Ovary (tissue), 9 donors: Measurements from ENCODE around the gene CHRNA3. TPM values are rescaled to one million over a fixed set of nuclear protein-coding genes. Genes with fewer than 3 reads are reported as not detected.

Experiments
- DNase-seq, 5 donors: peaks; one replicate each; pipeline ENCODE4 v3.0.0-alpha.2; 2019 to 2020
- H3K27ac ChIP-seq, 2 donors: fragments of 200-600 bp; one replicate each; pipeline versions ENCODE4 v1.5.1 to v1.8.0; 2019 to 2022
- H3K27me3 ChIP-seq: fragments of 200-600 bp; one replicate; pipeline ENCODE4 v1.8.0; 2022
- H3K36me3 ChIP-seq: fragments of 200-600 bp; sonication (generic); one replicate; pipeline ENCODE4 v1.5.1; 2019
- H3K4me1 ChIP-seq: one replicate; pipeline ENCODE4 v1.8.1; 2013; ENCODE audit warnings: mild to moderate bottlenecking, moderate library complexity; ENCODE audit not compliant: insufficient read depth
- H3K4me3 ChIP-seq: fragments of 200-600 bp; sonication (generic); one replicate; pipeline ENCODE4 v1.5.1; 2017
- H3K9me3 ChIP-seq, 2 donors: fragments of 200-600 bp in 1 of 2; sonication (generic) in 1 of 2; one replicate each; pipeline versions ENCODE4 v1.5.1 to v1.8.1; 2013 to 2019; ENCODE audit warnings: mild to moderate bottlenecking in 1 of 2, moderate library complexity in 1 of 2
- EP300 ChIP-seq: sonication (generic); formaldehyde crosslinking; IDR thresholded peaks from one replicate; pipeline ENCODE4 v1.6.1; 2017; ENCODE audit warnings: antibody characterized with exemption
- POLR2A ChIP-seq: fragments of 450-650 bp; IDR thresholded peaks from one replicate; pipeline ENCODE4 v1.6.1; 2017; ENCODE audit warnings: antibody characterized with exemption, mild to moderate bottlenecking, moderate library complexity
- WGBS, 3 donors: extraction: QIAGEN DNeasy Blood & Tissue Kit in 1 of 3; methylation state at CpG; one replicate each; pipeline versions ENCODE4 v1.1.5 to v1.1.7; 2013 to 2017; 5-methylcytosine and 5-hydroxymethylcytosine counted together
- intact Hi-C, 4 donors: fragments of 100-400 bp; cut with DNase I; formaldehyde crosslinking; loops; one replicate each; pipeline versions ENCODE4 v1.11.0 to v1.15.1; 2022 to 2023
- polyA plus RNA-seq, 2 donors: library from polyadenylated mRNA; stranded (reverse); fragments of 200-250 nt in 1 of 2; fragments of 350-450 nt in 1 of 2; fragmentation: Illumina TruSeq in 1 of 2; extraction: RNeasy Lipid Tissue Mini Kit (QIAGEN cat#74804) in 1 of 2; gene quantifications; one replicate each; pipeline ENCODE4 v1.2.3, GENCODE V29; 2013 to 2014
- total RNA-seq, 7 donors: library from RNA; depleted of rRNA in 2 of 7; stranded (reverse); fragments of >200 nt in 2 of 7; fragmentation: NEBNext Ultra II Directional in 3 of 7; extraction: Animal tissue kit (Norgen Biotek cat#: 25700) in 3 of 7; gene quantifications; one replicate each; pipeline versions ENCODE4 v1.1.0 to v1.2.4, GENCODE V29; 2016 to 2023
- TF ChIP-seq, protein P1 (sequence below), 3 donors: fragments of 450-650 bp in 2 of 3; fragments of 200-600 bp in 1 of 3; IDR thresholded peaks; one replicate each; pipeline versions ENCODE4 v1.5.1 to v1.8.0; 2016 to 2022; ENCODE audit warnings: antibody characterized with exemption in 3 of 3, mild to moderate bottlenecking in 1 of 3
- donor health status: DM: no; HTN: no; CAD: no; lungs with moderate emphysema.
- donor health status: DM: no; HTN: no; CAD: no.
- donor health status: Bipolar disorder and iron deficiency.
- donor health status: DM: yes; HTN: yes; CAD: no.
- donor health status: DM: no; HTN: no; CAD: no.
- donor health status: DM: yes; HTN: yes; CAD: no.

Gene CHRNA3
- total and polyA plus RNA-seq, 9 donors: 0.22 to 0.27 TPM; not detected in 7

DNA sequence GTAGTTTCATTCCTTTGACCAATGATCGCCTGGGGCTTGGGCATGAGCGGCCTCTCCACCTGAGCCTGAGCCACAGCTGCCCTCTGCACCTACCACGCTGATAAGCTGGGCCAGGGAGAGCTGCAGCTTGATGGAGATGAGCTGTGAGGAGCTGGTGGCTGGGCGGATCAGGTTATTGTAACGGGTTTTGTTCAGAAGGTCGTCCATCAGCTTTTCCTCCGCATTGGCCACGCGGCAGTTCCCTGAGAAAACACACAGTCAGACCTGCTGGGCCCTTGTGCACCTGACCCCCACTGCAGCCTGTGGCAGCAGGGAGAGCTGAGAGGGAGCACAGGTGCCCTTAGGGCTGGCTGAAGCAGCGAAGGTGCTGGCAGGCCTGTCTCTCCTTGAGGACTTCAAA is 14.6 kb upstream of the CHRNA3 start:
- Histone ChIP-seq H3K9me3 (no peaks in the 10 kb centered on the region), H3K36me3 (no peaks in the 10 kb centered on the region), H3K27ac (no peak overlapping the region), H3K4me3 (no peak overlapping the region), H3K27me3 (no peaks in the 10 kb centered on the region), H3K4me1 (no peaks in the 10 kb centered on the region)
- 87 to 88% (median 88%) methylated on average over 10 of the region's 10 CpGs for WGBS, 3 donors
- no peak for DNase-seq
- TF ChIP-seq EP300 (no peak), POLR2A (no peak)
- TF ChIP-seq, protein P1, sequence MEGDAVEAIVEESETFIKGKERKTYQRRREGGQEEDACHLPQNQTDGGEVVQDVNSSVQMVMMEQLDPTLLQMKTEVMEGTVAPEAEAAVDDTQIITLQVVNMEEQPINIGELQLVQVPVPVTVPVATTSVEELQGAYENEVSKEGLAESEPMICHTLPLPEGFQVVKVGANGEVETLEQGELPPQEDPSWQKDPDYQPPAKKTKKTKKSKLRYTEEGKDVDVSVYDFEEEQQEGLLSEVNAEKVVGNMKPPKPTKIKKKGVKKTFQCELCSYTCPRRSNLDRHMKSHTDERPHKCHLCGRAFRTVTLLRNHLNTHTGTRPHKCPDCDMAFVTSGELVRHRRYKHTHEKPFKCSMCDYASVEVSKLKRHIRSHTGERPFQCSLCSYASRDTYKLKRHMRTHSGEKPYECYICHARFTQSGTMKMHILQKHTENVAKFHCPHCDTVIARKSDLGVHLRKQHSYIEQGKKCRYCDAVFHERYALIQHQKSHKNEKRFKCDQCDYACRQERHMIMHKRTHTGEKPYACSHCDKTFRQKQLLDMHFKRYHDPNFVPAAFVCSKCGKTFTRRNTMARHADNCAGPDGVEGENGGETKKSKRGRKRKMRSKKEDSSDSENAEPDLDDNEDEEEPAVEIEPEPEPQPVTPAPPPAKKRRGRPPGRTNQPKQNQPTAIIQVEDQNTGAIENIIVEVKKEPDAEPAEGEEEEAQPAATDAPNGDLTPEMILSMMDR (IDR thresholded peaks at IDR 0.05): no peak
- intact Hi-C loops: no loop called here

DNA sequence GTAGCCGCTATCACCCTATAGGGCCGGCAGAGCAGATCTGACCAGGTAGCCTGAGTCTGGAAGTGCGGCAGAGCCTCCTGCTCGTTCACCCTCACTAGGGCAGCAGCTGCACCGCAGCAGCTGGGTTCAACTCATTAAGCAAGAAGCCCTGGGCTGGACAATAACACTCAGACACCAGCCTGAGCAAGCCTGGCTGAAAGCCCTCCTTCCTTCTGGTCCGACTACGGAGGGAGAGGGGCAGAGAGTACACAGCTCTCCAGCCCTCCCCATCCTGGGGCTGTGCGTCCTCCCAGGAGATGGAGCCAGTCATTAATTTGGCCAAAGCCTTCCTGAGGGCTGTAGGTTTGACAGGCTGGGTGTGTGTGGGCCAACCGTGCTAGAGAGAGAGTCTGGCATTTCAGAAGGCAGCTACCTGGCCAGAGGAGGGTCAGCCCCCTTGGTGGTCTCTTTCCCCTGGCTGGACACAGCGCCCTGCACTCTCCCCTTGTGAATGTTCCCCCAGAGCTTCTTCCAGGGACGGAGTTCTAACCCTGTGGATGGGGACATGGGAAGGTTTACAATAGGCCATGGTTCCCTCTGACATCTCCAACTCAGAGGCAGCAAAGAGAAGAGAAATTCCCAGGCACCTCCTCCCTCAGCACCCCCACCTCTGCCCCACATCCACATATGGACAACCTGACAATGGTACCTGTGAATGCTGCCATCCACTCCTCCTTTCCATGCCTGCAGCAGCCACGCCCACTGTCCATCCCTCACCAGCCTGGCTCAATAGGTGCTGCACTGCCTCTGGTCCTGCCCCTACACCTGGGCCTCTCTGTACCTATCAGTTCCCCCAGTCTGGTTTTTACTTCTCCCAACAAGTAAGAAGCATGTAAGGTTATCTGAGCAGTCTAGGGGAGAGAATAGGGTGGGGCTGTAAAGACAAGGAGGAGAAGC is 13.7 kb upstream of the CHRNA3 start:
- Histone ChIP-seq H3K4me3 (no peak overlapping the region), H3K9me3 (no peaks in the 10 kb centered on the region), H3K27ac (no peak overlapping the region), H3K36me3 (no peaks in the 10 kb centered on the region), H3K27me3 (no peaks in the 10 kb centered on the region), H3K4me1 (no peaks in the 10 kb centered on the region)
- DNase-seq: no peak
- intact Hi-C loops: no loop called here
- TF ChIP-seq POLR2A (no peak), EP300 (no peak)
- TF ChIP-seq, protein P1 (IDR thresholded peaks at IDR 0.05): no peak
- WGBS, 3 donors: 81 to 87% (median 87%) methylated on average over 12 of the region's 12 CpGs

DNA sequence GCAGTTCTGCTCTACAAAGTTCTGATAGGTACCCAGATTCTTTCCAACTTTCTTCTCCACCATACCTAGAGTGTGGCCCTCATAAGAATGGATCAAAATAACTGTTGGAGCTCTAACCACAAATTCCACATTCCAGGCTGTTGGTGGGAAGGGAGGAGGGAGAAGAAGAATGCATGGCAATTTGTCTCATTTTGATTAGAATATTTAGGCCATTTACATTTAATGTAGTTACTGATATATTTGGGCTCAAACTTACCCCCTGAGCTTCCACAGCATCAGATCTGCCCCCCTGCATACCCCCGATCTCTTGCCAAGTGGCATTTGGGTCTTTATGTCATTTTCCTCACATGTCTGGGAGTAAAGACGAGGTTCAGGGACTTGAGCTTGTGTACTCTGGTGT is 12.6 kb upstream of the CHRNA3 start:
- no peaks in the 10 kb centered on the region for H3K36me3 ChIP-seq
- H3K4me1 ChIP-seq: no peaks in the 10 kb centered on the region
- no peaks in the 10 kb centered on the region for H3K27me3 ChIP-seq
- H3K9me3 ChIP-seq: no peaks in the 10 kb centered on the region
- no peak overlapping the region for H3K27ac ChIP-seq
- DNase-seq: no peak
- no peak overlapping the region for H3K4me3 ChIP-seq
- TF ChIP-seq POLR2A: no peak
- TF ChIP-seq, protein P1 (IDR thresholded peaks at IDR 0.05): no peak
- no peak for TF ChIP-seq EP300
- intact Hi-C loops: no loop called here
- WGBS, 3 donors: 92 to 99% (median 97%) methylated on average over 2 of the region's 2 CpGs

DNA sequence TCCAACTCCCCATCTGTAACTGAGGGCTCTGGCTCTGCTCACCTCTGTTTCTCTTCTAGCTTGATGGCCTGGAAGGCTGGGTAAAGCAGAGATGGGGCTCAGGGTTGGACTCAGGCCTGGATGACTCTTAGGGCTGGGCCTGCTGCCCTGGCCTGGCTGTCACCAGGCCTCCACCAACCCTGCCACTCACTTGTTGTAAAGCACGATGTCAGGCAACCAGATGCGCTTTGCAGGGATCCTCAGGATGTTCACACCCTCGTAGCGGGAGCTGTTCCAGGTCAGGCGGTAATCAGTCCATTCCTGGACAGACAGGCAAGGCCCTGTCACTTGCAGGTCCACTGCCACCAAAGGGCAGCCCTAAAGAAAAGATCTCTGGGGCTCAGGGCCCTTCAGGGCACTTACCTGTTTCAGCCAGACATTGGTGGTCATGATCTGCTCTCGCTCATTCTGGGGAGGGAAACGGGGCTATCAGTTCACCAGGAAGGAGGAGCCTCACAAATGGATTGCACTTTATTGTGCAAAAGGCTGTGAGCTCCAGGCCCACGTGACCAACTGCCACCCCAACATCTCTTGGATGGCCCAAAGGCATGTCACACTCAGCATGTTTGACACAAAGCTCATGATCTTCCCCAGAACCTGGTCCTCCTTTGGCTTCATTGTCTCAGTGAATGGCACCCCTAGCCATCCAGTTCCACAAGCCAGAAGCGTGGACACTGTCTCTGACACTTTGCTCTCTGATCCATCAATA is 10.3 kb upstream of the CHRNA3 start:
- no peaks in the 10 kb centered on the region for H3K9me3 ChIP-seq
- H3K27me3 ChIP-seq: no peaks in the 10 kb centered on the region
- TF ChIP-seq EP300 (no peak), POLR2A (no peak)
- TF ChIP-seq, protein P1 (IDR thresholded peaks at IDR 0.05): no peak
- H3K4me1 ChIP-seq: no peaks in the 10 kb centered on the region
- DNase-seq: peak in 1 of 5 donors; percentile 5
- no peak overlapping the region for H3K27ac ChIP-seq
- intact Hi-C loops: no loop called here
- no peaks in the 10 kb centered on the region for H3K36me3 ChIP-seq
- no peak overlapping the region for H3K4me3 ChIP-seq
- 83 to 86% (median 84%) methylated on average over 9 of the region's 9 CpGs for WGBS, 3 donors
